ENCODE results near the gene TNFRSF17.
"Not testable (repeated sequence)": the region's sequence is repeated elsewhere in the genome, so short reads cannot be mapped to it uniquely, and the experiment has no call there.

Gene TNFRSF17

GRCh38 chr16:11962457-11962856 is 2.6 kb upstream of the TNFRSF17 start:
- H3K4me3 Mint-ChIP-seq; H3K27me3 Mint-ChIP-seq; H3K36me3 Mint-ChIP-seq; H3K9me3 Mint-ChIP-seq (ENCODE audit: low read depth); H3K4me1 Mint-ChIP-seq (ENCODE audit: low read depth); H3K27ac Mint-ChIP-seq: not testable (repeated sequence)

- not testable (repeated sequence) for H3K27ac Mint-ChIP-seq
Observed at GRCh38 chr16:11962978-11963377, 2.0 kb upstream of the TNFRSF17 start.

GRCh38 chr16:11963706-11964105 is 1.3 kb upstream of the TNFRSF17 start:
- Mint-ChIP-seq H3K9me3 (ENCODE audit: low read depth) (no peaks in the 10 kb centered on the region), H3K27me3 (no peaks in the 10 kb centered on the region), H3K27ac (no peak overlapping the region), H3K36me3 (peaks cover 4% of the 10 kb centered on the region), H3K4me3 (no peak overlapping the region), H3K4me1 (ENCODE audit: low read depth) (no peaks in the 10 kb centered on the region)

More at GRCh38 chr16:11962978-11963377, 2.0 kb upstream of the TNFRSF17 start:
- not testable (repeated sequence) for H3K4me1 Mint-ChIP-seq (ENCODE audit: low read depth); H3K27me3 Mint-ChIP-seq; H3K4me3 Mint-ChIP-seq; H3K36me3 Mint-ChIP-seq; H3K9me3 Mint-ChIP-seq (ENCODE audit: low read depth)

- Mint-ChIP-seq H3K4me1 (ENCODE audit: low read depth) (no peaks in the 10 kb centered on the region), H3K27ac (no peak overlapping the region), H3K4me3 (no peak overlapping the region), H3K9me3 (ENCODE audit: low read depth) (no peaks in the 10 kb centered on the region), H3K27me3 (no peaks in the 10 kb centered on the region), H3K36me3 (peaks cover 4% of the 10 kb centered on the region)
Observed at GRCh38 chr16:11966173-11966572, 1.2 kb downstream of the TNFRSF17 start.

- H3K4me3 Mint-ChIP-seq, result no peak overlapping the region
- peaks cover 4% of the 10 kb centered on the region for H3K36me3 Mint-ChIP-seq
- no peaks in the 10 kb centered on the region for H3K27me3 Mint-ChIP-seq
Observed at GRCh38 chr16:11967195-11967911, 2.3 kb downstream of the TNFRSF17 start.

GRCh38 chr16:11968577-11968976 is 3.6 kb downstream of the TNFRSF17 start:
- Mint-ChIP-seq H3K4me3 (no peak overlapping the region), H3K36me3 (peaks cover 4% of the 10 kb centered on the region), H3K27me3 (no peaks in the 10 kb centered on the region), H3K9me3 (ENCODE audit: low read depth) (no peaks in the 10 kb centered on the region), H3K4me1 (ENCODE audit: low read depth) (no peaks in the 10 kb centered on the region), H3K27ac (no peak overlapping the region)

More at GRCh38 chr16:11967195-11967911, 2.3 kb downstream of the TNFRSF17 start:
- Mint-ChIP-seq H3K27ac (peak overlapping the region; percentile 10), H3K4me1 (ENCODE audit: low read depth) (no peaks in the 10 kb centered on the region), H3K9me3 (ENCODE audit: low read depth) (no peaks in the 10 kb centered on the region)

- not testable (repeated sequence) for H3K4me1 Mint-ChIP-seq (ENCODE audit: low read depth); H3K4me3 Mint-ChIP-seq; H3K27ac Mint-ChIP-seq; H3K9me3 Mint-ChIP-seq (ENCODE audit: low read depth); H3K36me3 Mint-ChIP-seq; H3K27me3 Mint-ChIP-seq
Observed at GRCh38 chr16:11970292-11970691, 5.3 kb downstream of the TNFRSF17 start.

GRCh38 chr16:11972128-11972527 is 7.1 kb downstream of the TNFRSF17 start:
- H3K9me3 Mint-ChIP-seq (ENCODE audit: low read depth), result no peaks in the 10 kb centered on the region

GRCh38 chr16:11973070-11973469 is 8.1 kb downstream of the TNFRSF17 start:
- Mint-ChIP-seq H3K4me1 (ENCODE audit: low read depth) (peaks cover 23% of the 10 kb centered on the region), H3K27ac (no peak overlapping the region), H3K4me3 (peak overlapping the region; percentile 23), H3K27me3 (no peaks in the 10 kb centered on the region), H3K36me3 (no peaks in the 10 kb centered on the region), H3K9me3 (ENCODE audit: low read depth) (no peaks in the 10 kb centered on the region)

More at GRCh38 chr16:11972128-11972527, 7.1 kb downstream of the TNFRSF17 start:
- peaks cover 14% of the 10 kb centered on the region for H3K4me1 Mint-ChIP-seq (ENCODE audit: low read depth)
- H3K27ac Mint-ChIP-seq, result no peak overlapping the region
- no peaks in the 10 kb centered on the region for H3K27me3 Mint-ChIP-seq
- H3K4me3 Mint-ChIP-seq, result no peak overlapping the region
- peaks cover 4% of the 10 kb centered on the region for H3K36me3 Mint-ChIP-seq

- Mint-ChIP-seq H3K4me1 (ENCODE audit: low read depth) (peaks cover 39% of the 10 kb centered on the region), H3K9me3 (ENCODE audit: low read depth) (no peaks in the 10 kb centered on the region), H3K36me3 (peaks cover 2% of the 10 kb centered on the region), H3K4me3 (peak overlapping the region; percentile 95), H3K27me3 (no peaks in the 10 kb centered on the region), H3K27ac (peak overlapping the region; percentile 89)
Observed at GRCh38 chr16:11976850-11977375, 11.9 kb downstream of the TNFRSF17 start.

GRCh38 chr16:11977376-11978041 is 12.5 kb downstream of the TNFRSF17 start:
- H3K4me3 Mint-ChIP-seq, result peak overlapping the region; percentile 95
- H3K27ac Mint-ChIP-seq, result peak overlapping the region; percentile 89
- peaks cover 2% of the 10 kb centered on the region for H3K36me3 Mint-ChIP-seq
- peaks cover 41% of the 10 kb centered on the region for H3K4me1 Mint-ChIP-seq (ENCODE audit: low read depth)
- no peaks in the 10 kb centered on the region for H3K9me3 Mint-ChIP-seq (ENCODE audit: low read depth)
- no peaks in the 10 kb centered on the region for H3K27me3 Mint-ChIP-seq

- Mint-ChIP-seq H3K4me3 (peak overlapping the region; percentile 95), H3K27ac (peak overlapping the region; percentile 50), H3K27me3 (no peaks in the 10 kb centered on the region), H3K9me3 (ENCODE audit: low read depth) (no peaks in the 10 kb centered on the region), H3K36me3 (peaks cover 2% of the 10 kb centered on the region), H3K4me1 (ENCODE audit: low read depth) (peaks cover 41% of the 10 kb centered on the region)
Observed at GRCh38 chr16:11978080-11978479, 13.1 kb downstream of the TNFRSF17 start.

GRCh38 chr16:11979013-11979672 is 14.1 kb downstream of the TNFRSF17 start:
- Mint-ChIP-seq H3K36me3 (peaks cover 5% of the 10 kb centered on the region), H3K4me1 (ENCODE audit: low read depth) (peaks cover 43% of the 10 kb centered on the region), H3K27me3 (no peaks in the 10 kb centered on the region), H3K27ac (no peak overlapping the region), H3K9me3 (ENCODE audit: low read depth) (no peaks in the 10 kb centered on the region), H3K4me3 (no peak overlapping the region)

GRCh38 chr16:11980136-11980844 is 15.3 kb downstream of the TNFRSF17 start:
- Mint-ChIP-seq H3K4me3 (no peak overlapping the region), H3K27ac (no peak overlapping the region), H3K4me1 (ENCODE audit: low read depth) (peaks cover 42% of the 10 kb centered on the region), H3K36me3 (peaks cover 5% of the 10 kb centered on the region), H3K27me3 (no peaks in the 10 kb centered on the region), H3K9me3 (ENCODE audit: low read depth) (no peaks in the 10 kb centered on the region)

All from activated naive CD8-positive, alpha-beta T cell (primary cell).